GM18517 (cell line): ENCODE data around the gene EID3.
"Not testable (repeated sequence)": the region's sequence is repeated elsewhere in the genome, so short reads cannot be mapped to it uniquely, and the experiment has no call there.

Source experiments
- ATAC-seq: cut with Tn5 transposase; IDR thresholded peaks from one replicate; pipeline ENCODE4 v1.9.1; 2021; ENCODE audit warnings: mild to moderate bottlenecking, moderate library complexity; ENCODE audit not compliant: unreplicated experiment

Gene EID3

DNA sequence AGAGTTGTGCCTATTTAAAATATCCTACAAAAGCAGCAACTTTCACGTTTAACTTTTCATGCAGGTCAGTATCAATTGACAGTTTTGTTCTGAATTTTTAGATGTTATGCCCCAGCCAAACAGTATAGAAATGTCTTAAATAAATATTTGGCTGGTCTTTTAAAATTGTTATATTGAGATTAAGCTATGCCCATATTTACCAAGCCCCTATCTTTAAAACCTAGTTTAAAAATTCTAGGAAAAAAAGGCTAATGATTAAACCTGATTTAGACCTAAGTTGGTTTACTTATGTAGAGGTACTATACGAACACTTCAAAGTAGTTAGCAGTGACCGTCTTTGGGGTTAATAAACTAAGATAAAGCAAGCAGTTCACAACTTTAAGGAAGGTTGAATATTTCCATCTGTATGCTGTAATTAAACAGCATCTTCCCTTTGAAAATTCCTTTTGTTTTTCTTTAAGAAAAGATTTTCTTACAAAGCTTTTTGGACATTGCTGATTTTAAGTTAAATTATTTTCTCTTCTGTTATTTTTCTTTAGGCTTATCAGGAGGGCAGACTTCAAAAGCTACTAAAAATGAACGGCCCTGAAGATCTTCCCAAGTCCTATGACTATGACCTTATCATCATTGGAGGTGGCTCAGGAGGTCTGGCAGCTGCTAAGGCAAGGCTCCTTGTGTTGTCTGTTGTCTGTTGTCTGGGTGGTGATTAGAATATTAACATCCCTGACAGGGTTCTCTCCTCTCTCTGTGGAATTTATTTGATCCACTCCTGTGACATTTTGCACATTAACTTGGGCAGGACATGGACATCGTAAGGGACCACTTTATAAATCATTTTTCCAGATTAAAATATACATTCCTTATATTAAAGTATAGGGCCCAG lies 7.5 kb downstream of the EID3 start:
- ATAC-seq, result no peak

DNA sequence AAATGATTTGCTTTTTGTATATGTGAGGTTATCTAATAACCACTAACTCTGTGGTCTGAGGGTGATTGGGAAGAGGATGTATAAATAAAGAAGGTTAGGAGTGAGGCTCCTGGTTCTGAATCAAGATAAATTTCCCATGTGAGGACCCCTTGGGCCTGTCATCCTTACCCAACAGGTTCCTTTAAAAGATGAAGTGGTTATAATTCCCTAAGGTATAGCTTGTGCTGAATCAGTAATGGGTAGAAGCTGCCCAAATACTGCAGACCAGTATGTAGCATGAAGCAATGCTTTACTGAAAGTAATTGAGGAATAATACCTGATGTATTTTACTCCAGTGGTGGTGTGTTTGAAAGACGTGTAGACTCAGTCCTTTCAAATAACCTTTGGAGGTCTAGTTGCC lies 8.7 kb downstream of the EID3 start:
- no peak for ATAC-seq

DNA sequence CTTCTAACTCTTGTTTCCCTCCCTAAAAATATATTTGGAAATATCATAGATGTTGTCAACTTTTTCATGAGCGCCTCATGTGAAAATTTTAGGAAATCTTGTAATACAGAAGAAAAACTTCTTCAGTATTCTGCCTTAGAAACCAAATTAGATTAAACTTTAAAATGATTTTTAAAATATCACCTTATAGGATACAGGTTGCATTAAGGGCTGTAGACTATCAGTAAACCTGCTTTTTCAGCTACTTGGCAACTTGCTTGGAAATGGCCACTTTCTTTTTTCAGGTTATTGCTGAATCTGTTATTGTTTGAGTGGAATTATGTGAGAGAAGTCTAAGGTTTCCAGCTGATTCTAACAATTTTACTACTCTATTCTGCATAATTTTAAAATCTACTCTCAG lies 9.1 kb downstream of the EID3 start:
- ATAC-seq, result no peak

DNA sequence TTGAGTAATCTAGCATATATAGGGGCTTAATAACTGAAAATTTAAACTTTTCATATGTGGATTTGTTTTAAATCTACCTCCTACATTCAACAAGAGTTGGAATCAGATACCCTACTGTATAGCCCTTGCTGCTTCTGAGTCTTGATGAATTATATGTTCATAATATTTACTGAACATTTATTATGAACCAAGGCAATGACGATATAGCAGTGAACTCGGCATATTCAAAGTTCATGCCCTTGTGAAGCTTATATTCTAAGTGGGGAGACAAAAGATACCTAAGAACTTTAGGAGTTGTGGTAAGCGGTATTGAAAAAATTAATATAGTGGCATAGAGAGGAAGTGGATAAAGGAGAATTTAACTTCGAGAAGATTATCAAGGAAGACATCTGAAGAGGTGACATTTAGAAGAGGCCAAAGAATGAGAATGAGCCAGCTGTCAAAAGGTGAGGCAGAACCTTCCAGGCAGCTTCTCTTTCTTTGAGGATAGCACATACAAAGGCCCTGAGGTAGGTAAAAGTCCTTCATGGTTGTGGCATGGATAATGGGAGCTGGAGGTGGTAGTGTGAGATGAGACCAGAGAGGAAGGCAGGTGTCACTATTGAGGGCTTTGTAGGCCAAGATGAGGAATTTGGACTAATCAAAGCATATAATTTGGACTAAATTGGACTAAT lies 10.2 kb downstream of the EID3 start:
- no peak for ATAC-seq

DNA sequence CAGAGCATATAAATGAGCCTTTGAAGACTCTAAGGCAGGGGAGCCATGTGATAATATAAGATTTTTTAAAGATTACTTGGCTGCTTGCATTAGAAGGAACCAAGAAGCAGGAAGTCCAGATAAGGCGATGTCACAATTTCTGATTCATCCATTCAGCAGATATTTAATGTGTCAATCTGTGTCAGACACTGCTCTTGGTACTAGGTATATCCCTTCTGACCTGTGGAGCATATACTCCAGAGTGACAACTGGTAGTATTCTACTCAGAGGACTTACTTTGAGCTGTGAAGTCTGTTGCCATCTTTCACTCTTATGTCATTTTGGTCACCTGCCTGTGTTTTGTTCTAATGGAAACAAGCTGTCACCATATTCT lies 10.7 kb downstream of the EID3 start:
- ATAC-seq, result no peak

DNA sequence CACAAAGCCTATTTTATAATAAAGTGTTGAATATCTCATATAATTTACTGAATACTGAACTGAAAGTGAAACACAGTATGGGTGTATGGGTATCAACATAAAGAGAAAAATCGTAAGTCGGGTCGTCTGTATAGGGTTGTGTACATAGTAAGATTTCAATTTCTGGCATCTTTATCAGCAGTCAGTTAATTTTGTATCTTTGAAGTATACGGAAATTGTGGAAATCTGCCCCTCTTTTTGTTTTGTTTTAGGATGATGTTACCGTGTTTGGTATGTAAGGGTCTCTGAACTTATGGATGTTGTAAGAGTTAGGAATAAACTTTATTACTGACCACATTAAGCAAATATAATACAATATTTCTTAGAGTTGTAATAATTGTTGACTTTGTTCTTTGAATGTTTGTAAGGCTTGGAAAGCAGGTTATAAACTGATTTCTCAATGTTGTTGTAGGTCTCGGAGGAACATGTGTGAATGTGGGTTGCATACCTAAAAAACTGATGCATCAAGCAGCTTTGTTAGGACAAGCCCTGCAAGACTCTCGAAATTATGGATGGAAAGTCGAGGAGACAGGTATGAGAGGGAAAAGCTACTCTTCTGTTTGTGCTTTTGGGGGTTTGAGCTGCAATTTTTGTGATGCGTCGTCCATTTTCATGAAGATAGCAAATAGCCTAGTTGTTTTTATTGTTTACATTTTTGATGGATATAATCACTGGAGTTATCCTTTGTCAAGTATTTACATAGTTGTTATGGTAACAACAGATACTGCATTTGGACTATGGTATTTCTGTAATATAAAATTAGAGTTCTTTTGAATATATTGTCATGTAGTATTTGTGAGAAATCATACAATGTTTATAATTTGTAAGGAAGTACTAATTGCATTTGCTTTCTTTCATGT lies 12.0 kb downstream of the EID3 start:
- ATAC-seq, result no peak

DNA sequence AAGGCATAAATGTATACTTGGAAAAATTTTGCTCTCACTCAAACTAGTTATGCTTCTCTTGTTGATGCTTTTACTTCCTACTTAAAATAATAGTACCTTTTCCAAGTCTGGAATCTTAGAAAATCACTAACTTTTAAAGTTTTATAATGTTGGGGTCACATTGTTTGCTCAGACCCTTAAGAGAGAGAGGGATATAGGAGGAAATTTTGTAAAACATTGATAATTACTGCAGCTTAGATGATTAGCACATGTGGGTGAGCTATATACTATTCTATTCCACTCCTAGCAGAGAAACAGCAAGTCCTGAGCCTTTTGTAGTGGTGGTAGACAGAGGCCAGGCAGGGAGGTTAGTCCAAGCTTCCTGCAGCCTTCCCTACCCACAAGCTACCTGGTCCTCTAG lies 13.4 kb downstream of the EID3 start:
- ATAC-seq, result no peak

DNA sequence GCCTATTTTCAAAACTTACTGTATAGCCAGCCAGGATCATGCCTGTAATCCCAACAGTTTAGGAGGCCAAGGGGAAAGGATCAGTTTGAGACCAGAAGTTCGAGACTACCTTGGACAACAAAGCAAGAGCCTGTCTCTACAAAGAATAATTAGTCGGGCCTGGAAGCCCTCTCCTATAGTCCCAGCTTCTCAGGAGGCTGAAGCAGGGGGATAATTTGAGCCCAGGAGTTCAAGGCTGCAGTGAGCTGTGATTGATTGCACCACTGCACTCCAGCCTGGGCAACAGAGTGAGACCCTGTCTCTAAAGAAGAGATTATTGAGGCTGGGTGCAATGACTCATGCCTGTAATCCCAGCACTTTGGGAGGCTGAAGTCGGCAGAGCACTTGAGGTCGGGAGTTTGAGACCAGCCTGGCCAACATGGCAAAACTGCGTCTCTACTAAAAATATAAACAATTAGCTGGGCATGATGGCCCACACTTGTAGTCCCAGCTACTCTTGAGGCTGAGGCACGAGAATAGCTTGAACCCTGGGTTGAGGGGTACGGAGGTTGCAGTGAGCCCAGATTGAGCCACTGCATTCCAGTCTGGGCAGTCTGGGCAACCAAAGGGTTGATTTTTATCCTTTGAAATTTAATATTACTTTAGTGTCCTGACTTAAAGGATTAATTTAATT lies 14.1 kb downstream of the EID3 start:
- no peak for ATAC-seq

DNA sequence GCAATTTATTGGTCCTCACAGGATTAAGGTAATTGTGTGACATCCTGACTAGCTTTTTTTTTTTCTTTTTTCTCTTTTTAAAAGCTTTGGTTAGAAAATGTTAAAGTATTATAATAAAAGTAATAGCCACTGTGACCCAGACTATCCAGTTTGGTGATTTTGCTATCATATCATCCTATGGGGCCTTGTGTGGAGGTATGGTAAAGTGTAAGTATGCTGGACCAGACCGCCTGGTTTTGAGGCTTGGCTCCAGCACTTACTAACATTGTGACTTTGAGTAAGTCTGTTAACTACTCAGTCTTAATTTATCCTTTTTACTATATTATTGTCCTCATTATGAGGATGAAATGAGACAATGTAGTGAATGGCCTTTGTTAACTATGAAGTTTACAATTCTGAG lies 15.5 kb downstream of the EID3 start:
- ATAC-seq, result no peak

DNA sequence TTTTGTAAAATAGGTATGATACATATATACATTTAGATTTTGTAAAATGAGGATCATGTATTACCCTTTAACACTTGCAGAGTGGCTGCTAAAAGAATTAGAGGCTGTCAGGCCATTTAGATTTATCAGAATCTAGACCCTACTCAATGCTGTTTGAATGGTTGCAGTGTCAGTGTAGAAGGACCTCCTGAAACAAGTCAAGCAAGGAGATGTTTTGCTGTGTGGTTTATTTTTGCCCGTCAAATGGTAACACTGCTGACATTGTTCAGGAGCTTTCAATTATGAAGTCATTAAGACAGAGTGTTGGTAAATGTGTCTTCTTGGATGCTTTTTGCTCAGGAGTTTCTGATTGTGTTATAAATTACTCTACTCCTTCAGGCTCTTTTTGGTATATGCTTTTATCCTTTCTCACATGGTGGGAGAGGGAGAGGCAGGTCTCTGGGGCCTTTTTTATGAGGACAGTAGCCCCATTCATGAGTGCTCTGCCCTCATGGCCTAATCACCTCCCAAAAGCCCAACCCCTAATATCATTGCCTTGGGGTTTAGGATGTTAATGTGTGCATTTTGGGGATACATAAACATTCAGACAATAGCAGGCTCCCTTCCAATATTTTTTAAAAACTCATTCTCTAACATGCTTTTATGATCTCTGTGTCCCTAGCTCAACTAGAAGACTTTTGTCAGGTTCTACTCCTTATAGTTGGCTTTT lies 16.5 kb downstream of the EID3 start:
- ATAC-seq, result no peak

DNA sequence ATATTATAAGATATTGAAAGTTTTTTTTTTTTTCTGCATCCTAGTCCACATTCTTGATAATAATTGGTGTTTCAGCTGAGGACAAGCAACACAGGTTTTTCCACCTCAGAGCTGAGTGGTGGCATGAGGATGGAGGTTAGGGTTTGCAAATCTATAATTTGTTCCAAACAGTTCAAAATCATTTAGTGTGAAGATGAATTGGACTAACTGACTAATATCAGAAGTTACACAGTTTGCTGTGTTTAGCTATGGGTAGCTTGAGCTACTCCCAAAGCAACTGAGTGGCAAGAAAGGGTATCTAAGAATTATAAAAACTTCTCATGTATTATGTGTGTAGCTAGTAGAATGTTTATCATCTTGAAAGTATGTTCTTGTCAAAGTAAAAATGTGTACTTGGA lies 17.1 kb downstream of the EID3 start:
- ATAC-seq, result no peak

DNA sequence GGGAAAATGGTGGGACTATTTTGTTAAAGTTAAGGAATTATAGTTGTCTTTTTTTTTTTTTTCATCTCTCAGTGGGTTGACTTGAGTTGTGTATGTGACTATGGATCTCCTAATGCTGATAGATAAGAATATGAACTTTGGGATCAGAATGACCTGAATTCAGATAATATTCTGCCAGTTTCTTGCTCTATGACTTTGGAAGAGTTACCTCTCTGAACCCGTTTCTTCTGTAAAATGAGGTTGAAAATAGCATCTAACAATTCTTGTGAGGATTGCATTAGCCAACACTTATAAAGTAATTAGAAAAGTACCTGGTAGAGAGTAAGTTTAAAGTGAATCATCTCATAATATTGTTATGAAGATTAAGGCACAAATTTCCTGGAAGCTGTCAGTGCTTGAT lies 18.4 kb downstream of the EID3 start:
- no peak for ATAC-seq

DNA sequence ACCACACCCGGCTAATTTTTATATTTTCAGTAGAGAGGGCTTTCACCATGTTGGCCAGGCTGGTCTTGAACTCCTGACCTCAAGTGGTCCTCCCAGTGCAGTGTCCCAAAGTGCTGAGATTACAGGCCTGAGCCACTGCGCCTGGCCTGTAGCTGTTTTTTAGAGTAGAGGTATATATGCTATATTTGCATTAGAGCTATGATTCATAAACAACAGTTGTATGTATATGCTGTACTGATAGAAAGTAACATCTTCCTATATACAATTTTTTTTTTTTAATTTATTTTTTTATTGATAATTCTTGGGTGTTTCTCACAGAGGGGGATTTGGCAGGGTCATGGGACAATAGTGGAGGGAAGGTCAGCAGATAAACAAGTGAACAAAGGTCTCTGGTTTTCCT lies 19.0 kb downstream of the EID3 start:
- ATAC-seq, result not testable (repeated sequence)

DNA sequence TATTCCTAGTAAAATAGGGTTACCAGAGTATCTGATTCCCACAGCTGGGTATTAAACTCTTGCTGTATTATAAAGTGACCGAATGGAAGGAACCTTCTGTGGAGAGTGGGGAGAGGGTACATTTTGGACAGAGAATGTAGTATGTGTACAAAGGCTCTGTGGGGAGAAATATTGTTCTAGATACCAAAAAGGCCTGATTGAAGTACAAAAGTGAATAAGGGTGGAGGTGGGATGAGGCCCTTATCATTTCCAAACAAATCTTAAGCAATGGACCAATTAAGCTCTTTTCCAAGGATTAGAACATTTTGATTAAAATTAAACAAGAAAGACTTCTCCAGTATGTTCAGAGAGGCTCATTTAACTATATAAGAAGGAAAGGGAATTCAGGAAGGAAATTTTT lies 20.4 kb downstream of the EID3 start:
- no peak for ATAC-seq

DNA sequence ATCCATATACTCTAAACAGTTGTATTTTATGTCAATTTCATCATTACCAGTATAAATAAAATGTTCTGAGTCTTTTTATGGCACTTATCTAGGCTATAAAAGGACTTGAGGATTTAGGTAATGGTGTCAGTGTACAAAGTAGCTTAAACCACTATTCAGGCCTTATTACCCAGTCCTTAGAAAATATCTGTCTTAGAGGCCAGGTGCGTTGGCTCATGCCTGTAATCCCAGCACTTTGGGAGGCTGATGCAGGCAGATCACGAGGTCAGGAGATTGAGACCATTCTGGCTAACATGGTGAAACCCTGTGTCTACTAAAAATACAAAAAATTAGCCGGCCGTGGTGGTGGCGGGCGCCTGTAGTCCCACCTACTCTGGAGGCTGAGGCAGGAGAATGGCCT lies 24.7 kb downstream of the EID3 start:
- ATAC-seq, result not testable (repeated sequence)

DNA sequence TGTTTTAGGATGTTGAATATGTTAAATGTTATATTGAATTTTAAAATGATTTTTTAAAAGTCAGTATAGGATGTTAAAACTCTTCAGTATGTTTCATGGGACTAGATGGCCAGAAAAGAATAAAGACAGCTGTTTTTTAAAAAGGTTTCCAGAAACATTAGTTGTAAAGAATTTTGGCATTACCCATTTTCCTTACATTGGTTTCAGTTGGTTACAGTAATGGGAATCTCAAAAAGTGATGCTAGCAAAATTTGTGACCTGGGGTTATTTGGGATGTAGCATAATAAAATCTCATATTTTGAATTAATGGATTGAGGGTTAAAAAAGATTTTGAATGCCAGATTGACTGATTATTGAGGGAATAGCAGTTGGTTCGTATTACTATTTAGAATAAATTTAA lies 25.3 kb downstream of the EID3 start:
- no peak for ATAC-seq

DNA sequence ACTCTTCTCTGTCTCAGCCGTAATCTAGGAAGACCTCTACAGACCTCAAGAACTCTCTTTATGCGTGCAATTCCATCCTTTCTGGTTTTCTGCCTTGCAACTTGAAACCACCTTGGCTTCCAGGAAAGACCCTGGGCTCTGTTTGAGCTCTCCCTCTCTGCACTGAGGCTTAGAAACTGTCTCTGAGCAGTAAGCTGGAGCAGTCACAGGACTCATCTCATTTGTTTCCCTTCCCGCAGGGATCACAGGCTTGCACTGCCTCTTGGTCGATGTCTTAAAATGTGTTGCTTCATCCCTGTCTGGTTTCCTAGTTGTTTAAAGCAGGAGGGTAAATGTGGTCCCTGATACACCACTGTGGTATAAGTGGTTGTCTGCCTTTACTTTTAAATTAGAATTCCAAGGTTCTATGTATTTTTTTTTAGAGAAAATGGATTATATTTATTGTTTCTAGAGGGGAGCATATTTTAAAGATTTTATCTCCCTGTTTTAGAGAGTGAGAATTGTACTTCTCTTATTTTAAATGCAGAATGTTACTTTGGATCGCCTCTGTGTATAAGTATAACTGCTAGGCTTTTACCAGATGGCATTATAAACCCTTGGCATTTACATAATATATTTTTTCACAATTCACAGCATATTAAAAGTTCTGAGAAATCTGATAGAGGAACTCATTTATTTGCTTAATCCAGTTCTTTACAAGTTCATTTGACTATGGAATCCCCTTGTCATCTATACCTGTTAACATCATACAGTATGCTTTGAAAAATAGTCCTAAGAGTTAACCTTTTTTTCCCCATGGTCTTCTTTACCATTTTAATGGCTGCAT lies 26.4 kb downstream of the EID3 start:
- no peak for ATAC-seq

DNA sequence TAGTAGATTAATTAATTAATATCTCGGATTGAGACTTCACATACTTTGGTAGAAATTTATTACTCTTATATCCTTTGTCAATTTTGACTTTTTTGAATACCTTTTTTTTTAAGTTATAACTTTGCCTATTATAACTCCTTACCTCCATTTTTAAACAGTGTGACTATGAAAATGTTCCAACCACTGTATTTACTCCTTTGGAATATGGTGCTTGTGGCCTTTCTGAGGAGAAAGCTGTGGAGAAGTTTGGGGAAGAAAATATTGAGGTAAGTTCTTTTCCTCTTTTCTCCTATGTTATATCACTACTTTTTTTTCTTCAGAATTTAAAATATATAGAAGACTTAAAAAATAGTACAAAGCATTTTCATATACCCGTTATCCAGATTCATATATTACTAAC lies 27.8 kb downstream of the EID3 start:
- no peak for ATAC-seq

DNA sequence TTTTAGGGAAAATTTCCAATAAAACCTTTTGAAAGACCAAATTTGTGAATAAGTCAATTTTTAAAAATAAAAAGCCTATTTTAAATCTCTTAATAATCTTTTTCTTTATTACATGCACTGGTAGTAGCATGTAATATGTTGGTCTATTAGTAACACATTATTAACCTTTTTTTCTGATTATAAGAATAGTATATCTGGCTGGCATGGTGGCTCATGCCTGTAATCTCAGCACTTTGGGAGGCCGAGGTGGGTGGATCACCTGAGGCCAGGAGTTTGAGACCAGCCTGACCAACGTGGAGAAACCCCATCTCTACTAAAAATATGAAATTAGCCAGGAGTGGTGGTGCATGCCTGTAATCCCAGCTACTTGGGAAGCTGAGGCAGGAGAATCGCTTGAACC lies 28.7 kb downstream of the EID3 start:
- ATAC-seq, result not testable (repeated sequence)
